ENCODE results near the gene RHBDF1. TPM values are rescaled to one million over a fixed set of nuclear protein-coding genes. Genes with fewer than 3 reads are reported as not detected.
"Not testable (repeated sequence)": the region's sequence is repeated elsewhere in the genome, so short reads cannot be mapped to it uniquely, and the experiment has no call there.

The RHBDF1 gene
- total and polyA plus RNA-seq, 9 of the 15 experiments (the other 6 are each of a cell fraction or from before 2014, with no cell fraction given): 1.0 to 8.2 (median 4.2) TPM

- peak; percentile 9; the same call in 1 of the 2 replicates for TF ChIP-seq STAT5A (IDR thresholded peaks at IDR 0.05; ENCODE audit: borderline replicate concordance, low read length)
- peak; percentile 61 for TF ChIP-seq POLR2G (IDR thresholded peaks at IDR 0.05; ENCODE audit: low read depth, low read length)
- no peak for TF ChIP-seq NONO (IDR thresholded peaks at IDR 0.05; ENCODE audit: low read depth in 2 of 2, low read length in 1 of 2)
- TF ChIP-seq ZNF347 (CRISPR knock-in tag; IDR thresholded peaks at IDR 0.05; ENCODE audit: low read depth): no peak
- peak; percentile 54; the same call in 1 of the 2 replicates for TF ChIP-seq POLR2A (conservative IDR thresholded peaks at IDR 0.05)
- TF ChIP-seq TARDBP (IDR thresholded peaks at IDR 0.05): 0 out of 2 replicates have a peak, but pooled peaks have one; percentile 26
- Histone ChIP-seq H3K4me2 (ENCODE audit: insufficient read depth, low read length) (no peak overlapping the region), H2AFZ (ENCODE audit: low read depth, low read length) (no peak overlapping the region), H3K36me3 (ENCODE audit: control insufficient read depth, insufficient read depth, low read length) (peaks cover 27% of the 10 kb centered on the region; the same call in 2 of the 3 replicates), H3K4me3 (no peak overlapping the region), H3K4me1 (replicated peaks in 1 of 2; ENCODE audit: control insufficient read depth in 2 of 2, insufficient read depth in 2 of 2, low read length in 2 of 2) (peaks cover 0 to 34% of the 10 kb centered on the region in 2 experiments; a peak in 3 of 5 replicates), H3K9me1 (ENCODE audit: control insufficient read depth, insufficient read depth, low read length) (no peaks in the 10 kb centered on the region), H3K79me2 (ENCODE audit: control insufficient read depth, insufficient read depth, low read length) (no peaks in the 10 kb centered on the region), H3K9ac (ENCODE audit: insufficient read depth in 1 of 2, low read depth in 2 of 2, low read length in 2 of 2) (no peak overlapping the region; a peak in 1 of 4 replicates), H3K27ac (ENCODE audit: extremely low read depth, low read depth, low read length) (no peak overlapping the region), H4K20me1 (replicated peaks; ENCODE audit: control insufficient read depth, insufficient read depth, low read length) (peaks cover 4% of the 10 kb centered on the region; the same call in 1 of the 2 replicates), H3K9me3 (replicated peaks; ENCODE audit: control insufficient read depth, insufficient read depth, low read depth, low read length) (no peaks in the 10 kb centered on the region), H3K27me3 (ENCODE audit: control insufficient read depth in 2 of 2, insufficient read depth in 2 of 2, low read length in 2 of 2) (no peaks in the 10 kb centered on the region)
- DNase-seq (ENCODE audit: extremely low read depth in 1 of 4, low spot score in 3 of 4): no peak
- no TSS peak for BruUV-seq (replicated peaks)
- FAIRE-seq: no peak
- in situ Hi-C loops (cut with MboI) (no loop called here), intact Hi-C loops (cut with micrococcal nuclease) (no loop called here)
- POLR2A ChIA-PET: interaction anchor here (1.2 kb wide), 1 partner anchor 44 kb away, joined by 5 read pairs; no protein-coding TSS in a partner anchor
- WGBS (ENCODE audit: insufficient coverage, low coverage, missing lambda C conversion rate): 74% methylated on average over 20 of the region's 21 CpGs
- CTCF ChIA-PET (ENCODE audit: low intra/inter-chr PET ratio): no interaction called here
- ATAC-seq: no peak; the same call in 1 of the 3 replicates
These were observed 38.4 kb downstream of the RHBDF1 start for GRCh38 chr16:33877-34647.

- H3K36me3 ChIP-seq (ENCODE audit: control insufficient read depth, insufficient read depth, low read length): peaks cover 22% of the 10 kb centered on the region; the same call in 2 of the 3 replicates
- H4K20me1 ChIP-seq (replicated peaks; ENCODE audit: control insufficient read depth, insufficient read depth, low read length); H3K9ac ChIP-seq (ENCODE audit: insufficient read depth in 1 of 2, low read depth in 2 of 2, low read length in 2 of 2); DNase-seq (ENCODE audit: extremely low read depth in 1 of 4, low spot score in 3 of 4); POLR2A ChIA-PET; ATAC-seq; H3K9me1 ChIP-seq (ENCODE audit: control insufficient read depth, insufficient read depth, low read length); H3K79me2 ChIP-seq (ENCODE audit: control insufficient read depth, insufficient read depth, low read length); H3K27me3 ChIP-seq (ENCODE audit: control insufficient read depth in 2 of 2, insufficient read depth in 2 of 2, low read length in 2 of 2); H2AFZ ChIP-seq (ENCODE audit: low read depth, low read length); in situ Hi-C loops (cut with MboI); BruUV-seq (replicated peaks); H3K4me3 ChIP-seq; FAIRE-seq; CTCF ChIA-PET (ENCODE audit: low intra/inter-chr PET ratio); intact Hi-C loops (cut with micrococcal nuclease); H3K4me2 ChIP-seq (ENCODE audit: insufficient read depth, low read length); H3K27ac ChIP-seq (ENCODE audit: extremely low read depth, low read depth, low read length); H3K9me3 ChIP-seq (replicated peaks; ENCODE audit: control insufficient read depth, insufficient read depth, low read depth, low read length): not testable (repeated sequence)
- H3K4me1 ChIP-seq (replicated peaks in 1 of 2; ENCODE audit: control insufficient read depth in 2 of 2, insufficient read depth in 2 of 2, low read length in 2 of 2): peaks cover 0 to 28% of the 10 kb centered on the region in 2 experiments; a peak in 3 of 5 replicates
- WGBS (ENCODE audit: insufficient coverage, low coverage, missing lambda C conversion rate): 43% methylated on average over 4 of the region's 8 CpGs
These were observed 39.1 kb downstream of the RHBDF1 start for GRCh38 chr16:33154-33876.

GRCh38 chr16:30627-31026 is 41.8 kb downstream of the RHBDF1 start:
- FAIRE-seq; CTCF ChIA-PET (ENCODE audit: low intra/inter-chr PET ratio); H4K20me1 ChIP-seq (replicated peaks; ENCODE audit: control insufficient read depth, insufficient read depth, low read length); H3K27ac ChIP-seq (ENCODE audit: extremely low read depth, low read depth, low read length); H3K27me3 ChIP-seq (ENCODE audit: control insufficient read depth in 2 of 2, insufficient read depth in 2 of 2, low read length in 2 of 2); H3K9ac ChIP-seq (ENCODE audit: insufficient read depth in 1 of 2, low read depth in 2 of 2, low read length in 2 of 2); in situ Hi-C loops (cut with MboI); ATAC-seq; H3K4me2 ChIP-seq (ENCODE audit: insufficient read depth, low read length); DNase-seq (ENCODE audit: extremely low read depth in 1 of 4, low spot score in 3 of 4); H3K79me2 ChIP-seq (ENCODE audit: control insufficient read depth, insufficient read depth, low read length); H2AFZ ChIP-seq (ENCODE audit: low read depth, low read length); POLR2A ChIA-PET; H3K4me3 ChIP-seq; BruUV-seq (replicated peaks); H3K9me1 ChIP-seq (ENCODE audit: control insufficient read depth, insufficient read depth, low read length); intact Hi-C loops (cut with micrococcal nuclease); H3K36me3 ChIP-seq (ENCODE audit: control insufficient read depth, insufficient read depth, low read length); H3K9me3 ChIP-seq (replicated peaks; ENCODE audit: control insufficient read depth, insufficient read depth, low read depth, low read length): not testable (repeated sequence)
- WGBS (ENCODE audit: insufficient coverage, low coverage, missing lambda C conversion rate): 17% methylated on average over 1 of the region's 7 CpGs
- peaks cover 0 to 19% of the 10 kb centered on the region in 2 experiments; a peak in 3 of 5 replicates for H3K4me1 ChIP-seq (replicated peaks in 1 of 2; ENCODE audit: control insufficient read depth in 2 of 2, insufficient read depth in 2 of 2, low read length in 2 of 2)
